SJCRH30 (cell line): ENCODE data around the gene TFR2. TPM values are rescaled to one million over a fixed set of nuclear protein-coding genes. Genes with fewer than 3 reads are reported as not detected.

Experiments used
- DNase-seq, 2 experiments: peaks; one replicate each; pipeline ENCODE4 v3.0.0-alpha.2; 2015 to 2020
- H3K27ac ChIP-seq: fragments of 250-450 bp; sonication (Bioruptor Pico); 2 replicates; pipeline ENCODE4 v1.5.1; 2020; ENCODE audit warnings: mild to moderate bottlenecking, moderate library complexity
- H3K27me3 ChIP-seq: fragments of 250-450 bp; sonication (Bioruptor Pico); 2 replicates; pipeline ENCODE4 v1.5.1; 2020; ENCODE audit warnings: mild to moderate bottlenecking, moderate library complexity
- H3K36me3 ChIP-seq: fragments of 250-450 bp; sonication (Bioruptor Pico); 2 replicates; pipeline ENCODE4 v1.5.1; 2020; ENCODE audit warnings: mild to moderate bottlenecking, moderate library complexity
- H3K4me1 ChIP-seq: fragments of 250-450 bp; sonication (Bioruptor Pico); 2 replicates; pipeline ENCODE4 v1.5.1; 2020; ENCODE audit warnings: mild to moderate bottlenecking, moderate library complexity
- H3K4me3 ChIP-seq: fragments of 250-450 bp; sonication (Bioruptor Pico); 2 replicates; pipeline ENCODE4 v1.5.1; 2020; ENCODE audit warnings: mild to moderate bottlenecking, moderate library complexity
- H3K9me3 ChIP-seq: fragments of 250-450 bp; sonication (Bioruptor Pico); replicated peaks from 2 replicates; pipeline ENCODE4 v1.5.1; 2020; ENCODE audit warnings: mild to moderate bottlenecking, moderate library complexity
- total RNA-seq: library from RNA; depleted of rRNA; stranded (reverse); fragments of >200 nt; shearing (Covaris generic); gene quantifications from 2 replicates; pipeline ENCODE4 v1.2.3, GENCODE V29; 2014; rRNA removed

TFR2 gene
- total RNA-seq, result not detected in 2 replicates

DNA sequence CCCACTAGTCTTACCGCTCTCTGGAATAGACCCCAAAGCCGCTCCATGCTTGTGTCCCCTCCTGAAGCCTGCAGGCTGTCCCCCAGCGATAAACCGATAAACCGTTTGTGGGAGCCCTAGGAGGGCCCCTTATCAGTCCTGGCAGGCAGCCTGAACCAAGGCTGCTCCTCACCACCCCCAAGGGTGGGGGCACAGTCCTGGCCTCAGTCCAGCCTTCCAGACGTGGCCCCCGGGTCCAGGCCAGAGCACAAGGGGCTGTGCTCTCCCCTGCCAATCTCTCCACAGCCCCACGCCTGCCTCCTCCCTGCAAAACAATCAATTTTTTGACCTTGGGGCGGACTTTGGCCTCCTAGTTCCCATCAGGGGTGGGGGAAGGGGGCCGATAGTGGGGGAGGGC, at the start of gene TFR2:
Gene TFR2, minus strand, starts transcription at position 90 of the 397 bp plus-strand sequence. Its CDS starts 43 bp downstream, at position 47.
- Histone ChIP-seq H3K9me3 (no peaks in the 10 kb centered on the region), H3K27ac (no peak within 1 kb of the TSS), H3K4me1 (no peaks in the 10 kb centered on the region), H3K4me3 (no peak within 1 kb of the TSS), H3K36me3 (no peaks in the 10 kb centered on the region), H3K27me3 (peaks cover 23% of the 10 kb centered on the region; the same call in 1 of the 2 replicates)
- no peak for DNase-seq

DNA sequence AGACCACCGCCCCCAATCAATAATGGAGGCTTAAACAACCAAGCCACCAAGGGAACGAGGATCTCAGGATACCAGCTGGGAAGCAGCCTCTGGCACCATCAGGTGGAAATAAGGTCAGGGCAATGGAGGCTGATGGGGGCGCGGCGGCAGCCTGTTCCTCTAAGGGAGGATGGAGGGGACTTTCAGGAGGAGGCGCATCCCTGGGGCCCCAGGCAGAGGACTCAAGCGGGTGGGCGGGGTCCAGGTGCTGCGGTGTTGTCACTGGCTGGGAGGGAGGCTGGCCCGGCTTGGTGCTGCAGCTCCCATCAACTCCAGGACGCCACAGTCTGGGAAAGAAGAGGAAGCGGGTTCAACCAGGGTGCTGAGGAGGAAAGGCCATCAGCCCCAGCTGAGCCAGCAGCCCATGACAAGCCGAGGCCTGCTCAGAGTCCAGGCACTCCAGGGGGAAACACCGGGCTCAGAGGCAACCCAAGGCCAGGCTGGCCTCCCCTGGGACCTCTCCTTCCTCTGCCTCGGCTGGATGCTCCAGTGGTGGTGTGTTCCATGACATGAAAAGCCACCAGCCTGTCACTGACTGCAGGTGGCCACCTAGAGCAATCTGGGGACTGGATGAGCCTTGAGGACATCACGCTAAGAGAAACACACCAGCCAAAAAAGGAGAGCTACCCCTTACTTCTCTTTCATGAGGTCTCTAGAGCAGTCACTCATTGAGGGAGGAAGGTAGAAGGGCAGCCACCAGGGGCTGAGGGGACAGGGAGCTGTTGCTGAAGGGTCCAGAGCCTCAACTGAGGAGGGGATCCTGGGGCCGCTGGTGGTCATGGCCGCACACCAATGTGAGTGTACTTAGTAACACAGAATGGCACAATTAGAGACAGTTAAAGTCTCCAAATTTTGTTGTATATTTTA, 48.1 kb upstream of the TFR2 start:
- Histone ChIP-seq H3K27ac (no peak overlapping the region), H3K36me3 (peaks cover 40% of the 10 kb centered on the region), H3K27me3 (no peaks in the 10 kb centered on the region), H3K4me1 (peaks cover 5% of the 10 kb centered on the region; the same call in 1 of the 2 replicates), H3K4me3 (no peak overlapping the region), H3K9me3 (no peaks in the 10 kb centered on the region)
- DNase-seq, result no peak

DNA sequence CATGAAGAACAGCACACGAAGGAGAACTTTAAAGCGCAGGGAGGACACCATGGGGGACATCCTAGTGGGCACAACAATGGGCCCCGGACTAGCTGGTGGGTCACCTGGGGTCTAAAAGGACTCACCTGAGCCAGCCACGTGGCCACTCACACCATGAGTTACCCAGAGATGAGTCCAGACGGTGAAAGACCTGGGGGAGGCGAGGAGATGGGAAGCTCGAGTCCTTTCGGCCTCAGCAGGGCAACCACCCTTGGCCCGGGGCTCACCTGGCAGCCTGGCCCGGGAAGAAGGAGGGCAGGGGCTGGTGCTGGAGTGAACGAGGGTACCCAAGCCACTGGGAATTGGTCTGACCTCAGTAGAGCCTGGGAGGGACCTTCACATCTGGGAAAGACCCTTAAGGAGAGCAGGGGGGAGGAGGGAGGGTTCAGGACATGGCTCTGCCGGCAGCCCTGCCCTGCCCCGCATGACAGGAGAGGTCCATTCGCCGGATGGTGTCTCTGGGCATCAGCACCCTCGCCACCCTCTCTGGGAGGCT, 47.0 kb upstream of the TFR2 start:
- H3K36me3 ChIP-seq, result peaks cover 44% of the 10 kb centered on the region
- H3K27me3 ChIP-seq, result no peaks in the 10 kb centered on the region
- no peaks in the 10 kb centered on the region for H3K9me3 ChIP-seq
- DNase-seq, result no peak
- H3K4me3 ChIP-seq, result no peak overlapping the region
- H3K4me1 ChIP-seq, result peaks cover 5% of the 10 kb centered on the region; the same call in 1 of the 2 replicates
- H3K27ac ChIP-seq, result no peak overlapping the region

DNA sequence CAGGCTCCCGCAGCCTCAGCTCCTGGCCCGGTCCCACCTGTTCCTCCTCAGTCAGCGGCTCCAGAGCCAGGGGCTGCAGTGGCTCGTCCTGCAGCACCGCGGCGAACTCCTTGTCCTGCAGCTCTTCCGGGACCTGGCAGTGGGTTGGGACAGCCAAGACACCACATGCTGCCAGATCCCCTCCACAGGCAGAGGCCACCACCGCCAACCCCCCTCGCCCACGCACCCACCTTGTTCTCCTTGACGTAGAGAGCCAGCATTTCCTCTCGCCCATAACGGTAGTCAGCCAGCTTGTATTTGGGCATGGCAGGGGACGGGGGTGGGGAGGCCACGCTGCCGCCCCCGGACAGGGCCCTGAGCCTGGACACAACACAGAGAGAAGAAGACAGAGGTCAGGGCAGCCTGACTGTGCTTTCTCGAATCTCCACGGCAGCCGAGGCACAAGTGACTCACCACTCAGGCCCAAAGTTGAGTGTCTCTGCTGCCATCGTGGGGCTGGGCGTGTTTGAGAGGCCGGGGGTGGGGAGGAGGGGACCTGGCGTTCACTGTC, 46.5 kb upstream of the TFR2 start:
- no peak for DNase-seq
- Histone ChIP-seq H3K27ac (no peak overlapping the region), H3K9me3 (no peaks in the 10 kb centered on the region), H3K4me1 (peaks cover 4% of the 10 kb centered on the region; the same call in 1 of the 2 replicates), H3K27me3 (no peaks in the 10 kb centered on the region), H3K4me3 (no peak overlapping the region), H3K36me3 (peaks cover 50% of the 10 kb centered on the region)

DNA sequence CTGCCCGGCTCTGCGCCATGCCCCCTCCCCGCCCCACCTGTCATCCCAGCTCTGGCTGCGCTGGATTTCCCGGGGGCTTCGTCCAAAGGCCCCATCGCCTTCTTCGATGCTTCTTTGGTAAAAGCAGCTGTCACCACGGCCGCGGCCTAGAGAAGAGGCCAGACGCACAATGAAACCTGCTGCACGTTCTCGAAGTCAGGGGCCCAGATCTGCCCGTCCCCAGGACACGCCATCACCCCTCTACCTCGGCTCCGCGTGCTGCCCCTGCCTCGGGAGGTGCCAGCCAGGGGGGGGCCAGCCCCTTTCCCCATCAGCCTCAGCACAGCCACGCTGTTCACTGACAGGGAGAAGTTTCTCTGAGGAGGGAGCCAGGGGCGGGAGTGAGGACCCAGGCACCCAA, 45.9 kb upstream of the TFR2 start:
- Histone ChIP-seq H3K27me3 (no peaks in the 10 kb centered on the region), H3K4me1 (no peaks in the 10 kb centered on the region), H3K27ac (no peak overlapping the region), H3K4me3 (no peak overlapping the region), H3K36me3 (peaks cover 56% of the 10 kb centered on the region), H3K9me3 (no peaks in the 10 kb centered on the region)
- no peak for DNase-seq

DNA sequence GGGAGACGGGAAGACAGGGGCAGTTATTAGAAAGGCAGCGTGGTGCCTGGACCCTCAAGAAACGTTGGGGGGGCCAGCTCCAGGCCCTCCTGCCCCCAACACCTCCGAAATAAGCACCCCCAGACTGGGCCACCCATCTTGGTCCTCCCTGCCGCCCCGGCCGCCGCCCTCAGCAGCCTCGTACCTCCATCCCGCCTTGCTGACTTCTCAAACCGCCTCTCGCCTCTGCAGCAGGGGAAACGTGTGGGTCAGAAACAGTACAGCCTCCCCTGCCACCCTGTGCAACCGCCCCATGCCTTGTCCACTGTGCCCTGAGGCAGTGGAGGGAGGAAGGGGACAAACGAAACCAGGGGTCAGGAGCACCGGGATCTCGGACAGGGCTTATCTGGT, 45.5 kb upstream of the TFR2 start:
- Histone ChIP-seq H3K4me1 (no peaks in the 10 kb centered on the region), H3K9me3 (no peaks in the 10 kb centered on the region), H3K4me3 (no peak overlapping the region), H3K36me3 (peaks cover 60% of the 10 kb centered on the region), H3K27me3 (no peaks in the 10 kb centered on the region), H3K27ac (no peak overlapping the region)
- DNase-seq, result no peak

DNA sequence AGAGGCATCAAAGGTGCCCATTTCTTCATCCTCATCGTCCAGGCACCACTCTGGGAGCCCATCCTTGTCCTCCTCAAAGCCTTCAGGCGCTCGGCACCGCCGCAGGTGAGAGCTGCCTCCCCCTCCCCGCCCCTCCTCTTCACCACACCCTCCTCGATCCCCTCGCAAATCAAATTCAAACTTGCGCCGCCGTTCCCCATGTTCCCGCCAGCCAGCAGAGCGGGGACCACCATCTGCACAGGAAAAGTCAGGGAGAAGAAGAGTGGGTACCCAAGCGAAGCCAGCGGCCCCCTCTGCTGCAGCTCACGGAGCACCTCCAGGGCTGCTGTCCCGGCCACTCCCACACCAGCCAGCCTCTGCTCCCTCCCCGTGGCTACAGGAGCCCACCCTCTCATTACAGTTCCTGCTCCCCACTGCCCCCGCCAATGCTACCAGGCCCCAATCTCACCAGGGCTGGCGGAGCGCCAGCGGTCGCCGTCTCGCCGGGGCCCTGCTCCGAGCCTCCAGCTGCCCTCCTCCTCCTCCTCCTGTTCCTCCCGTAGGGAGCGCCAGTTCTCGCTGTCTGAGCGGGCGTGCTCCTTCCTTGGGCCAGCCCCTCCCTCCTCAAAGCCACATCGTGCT, 45.0 kb upstream of the TFR2 start:
- peaks cover 63% of the 10 kb centered on the region for H3K36me3 ChIP-seq
- no peaks in the 10 kb centered on the region for H3K27me3 ChIP-seq
- DNase-seq, result no peak
- H3K27ac ChIP-seq, result no peak overlapping the region
- H3K9me3 ChIP-seq, result no peaks in the 10 kb centered on the region
- H3K4me3 ChIP-seq, result no peak overlapping the region
- H3K4me1 ChIP-seq, result no peaks in the 10 kb centered on the region

DNA sequence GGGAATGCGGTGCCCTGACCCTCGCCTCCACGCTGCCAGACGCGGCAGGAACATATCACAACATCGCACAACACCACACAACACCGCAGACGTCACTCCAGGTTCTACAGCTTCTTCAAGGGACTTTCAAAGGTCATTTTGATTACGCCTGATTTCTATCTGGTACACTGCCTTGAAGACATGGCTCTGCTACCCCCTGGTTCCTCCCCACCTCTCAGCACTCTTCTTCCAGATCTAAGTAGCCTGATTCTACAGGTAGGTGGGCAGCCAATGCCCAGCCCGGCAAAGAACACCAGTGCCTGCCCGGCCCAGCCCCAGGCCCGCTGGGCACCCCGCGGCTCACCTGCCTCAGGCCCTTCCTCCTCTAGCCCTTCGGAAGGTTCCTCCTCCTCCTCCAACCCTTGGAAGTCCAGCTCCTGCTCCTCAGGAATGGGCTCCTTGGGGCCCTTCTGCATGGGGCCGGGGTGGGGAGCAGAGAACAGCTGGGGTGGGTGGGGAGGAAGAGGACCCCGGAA, 44.3 kb upstream of the TFR2 start:
- Histone ChIP-seq H3K27ac (no peak overlapping the region), H3K4me1 (no peaks in the 10 kb centered on the region), H3K36me3 (peaks cover 68% of the 10 kb centered on the region), H3K27me3 (no peaks in the 10 kb centered on the region), H3K4me3 (no peak overlapping the region), H3K9me3 (no peaks in the 10 kb centered on the region)
- DNase-seq, result no peak

DNA sequence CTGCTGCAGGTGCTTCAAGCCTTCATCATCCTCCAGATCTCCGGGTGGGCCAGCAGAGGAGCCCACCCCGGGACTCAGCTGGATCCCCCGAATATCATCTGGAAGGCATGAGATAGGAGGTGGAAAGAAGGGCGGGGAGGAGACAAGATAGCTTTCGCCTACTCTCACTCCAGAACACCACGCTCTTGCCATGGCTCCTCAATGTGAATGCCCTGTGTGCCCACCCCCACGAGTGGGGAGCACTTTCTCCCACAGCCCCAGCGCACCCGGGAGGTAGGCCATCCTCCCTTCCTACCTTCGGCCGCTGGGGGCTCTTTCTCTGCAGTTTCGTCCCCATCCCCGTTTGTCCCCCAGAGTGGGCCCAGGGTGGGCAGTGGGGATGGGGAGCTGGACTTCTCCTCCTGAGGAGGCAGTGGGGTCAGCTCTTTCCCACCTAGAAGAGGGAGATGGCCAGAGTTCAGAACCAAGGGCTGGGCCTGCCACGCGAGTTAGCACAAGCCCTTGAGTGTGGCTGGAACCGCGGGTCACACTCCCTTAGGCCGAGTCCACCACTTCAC, 43.8 kb upstream of the TFR2 start:
- Histone ChIP-seq H3K36me3 (peaks cover 73% of the 10 kb centered on the region), H3K4me1 (no peaks in the 10 kb centered on the region), H3K9me3 (no peaks in the 10 kb centered on the region), H3K27ac (no peak overlapping the region), H3K27me3 (no peaks in the 10 kb centered on the region), H3K4me3 (no peak overlapping the region)
- no peak for DNase-seq

DNA sequence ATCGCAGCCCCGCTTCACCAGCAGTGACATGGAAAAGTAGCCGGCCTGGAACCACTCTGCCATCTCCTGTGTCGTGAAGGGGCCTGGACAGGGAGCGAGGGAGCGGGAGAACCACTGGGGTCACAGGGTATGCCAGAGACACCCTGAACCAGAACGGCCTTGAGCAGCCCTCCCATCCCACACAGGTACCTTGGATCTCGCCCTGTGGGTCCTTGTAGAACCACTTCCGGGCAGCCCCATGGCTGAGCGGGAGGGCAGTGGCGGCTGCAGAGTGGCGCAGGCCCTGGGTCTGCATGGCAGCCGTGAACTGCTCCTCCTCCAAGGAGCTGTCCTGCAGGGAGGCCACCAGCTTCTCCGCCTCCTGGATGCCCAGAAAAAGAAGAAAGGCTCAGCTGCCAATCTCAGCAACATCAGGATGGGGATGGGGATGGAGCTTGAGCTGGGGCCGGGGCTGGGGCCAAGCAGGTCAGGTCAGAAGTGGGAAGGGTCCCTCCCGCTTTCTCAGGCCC, 43.2 kb upstream of the TFR2 start:
- DNase-seq, result no peak

DNA sequence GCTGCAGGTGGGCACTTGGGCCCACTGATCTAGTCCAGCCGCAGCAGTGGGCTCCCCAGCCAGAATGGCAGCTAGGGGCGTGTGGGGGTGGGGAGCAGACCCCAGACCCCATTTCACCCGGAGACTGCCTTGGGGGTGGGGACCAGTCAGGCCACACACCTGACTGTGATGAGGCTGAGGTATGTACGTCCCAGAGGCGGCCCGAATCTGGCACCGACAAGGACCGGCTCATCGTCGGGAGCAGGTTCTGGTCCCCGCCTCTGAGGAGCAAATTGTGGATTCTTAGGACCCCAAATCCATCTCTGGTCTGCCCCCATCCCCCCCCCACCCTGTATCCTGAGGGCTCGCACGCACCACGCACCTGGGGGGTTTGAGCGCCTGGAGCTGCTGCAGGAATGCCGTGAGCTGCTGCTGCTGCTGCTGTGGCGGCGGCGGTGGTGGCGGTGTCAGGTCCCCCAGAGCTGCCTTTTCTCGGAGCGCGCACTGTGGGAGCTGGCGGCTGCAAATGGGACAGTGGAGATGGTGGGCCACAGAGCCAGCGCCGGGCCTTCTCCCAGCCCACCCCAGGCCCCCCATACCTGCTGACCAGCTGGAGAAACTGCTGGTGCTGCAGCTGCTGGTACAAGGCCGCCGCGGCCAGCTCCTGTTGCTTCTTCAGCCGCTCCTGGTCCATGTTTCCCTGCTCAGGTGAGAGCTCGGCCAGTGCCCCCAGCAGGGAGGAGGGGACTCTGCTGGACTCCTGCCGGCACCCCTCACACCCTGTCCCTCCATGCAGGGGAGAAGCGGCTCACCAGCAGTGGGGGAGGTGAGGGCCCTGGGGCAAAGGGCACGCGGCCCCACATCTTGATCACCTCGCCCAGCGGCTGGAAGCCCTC, 42.5 kb upstream of the TFR2 start:
- no peaks in the 10 kb centered on the region for H3K9me3 ChIP-seq
- no peak overlapping the region for H3K4me3 ChIP-seq
- H3K27ac ChIP-seq, result no peak overlapping the region
- no peaks in the 10 kb centered on the region for H3K27me3 ChIP-seq
- peaks cover 76% of the 10 kb centered on the region for H3K36me3 ChIP-seq
- DNase-seq, result no peak
- H3K4me1 ChIP-seq, result no peaks in the 10 kb centered on the region

More for the DNA sequence above, 43.2 kb upstream of the TFR2 start:
- no peaks in the 10 kb centered on the region for H3K4me1 ChIP-seq
- no peak overlapping the region for H3K4me3 ChIP-seq
- H3K36me3 ChIP-seq, result peaks cover 73% of the 10 kb centered on the region
- no peaks in the 10 kb centered on the region for H3K27me3 ChIP-seq
- no peaks in the 10 kb centered on the region for H3K9me3 ChIP-seq
- no peak overlapping the region for H3K27ac ChIP-seq

DNA sequence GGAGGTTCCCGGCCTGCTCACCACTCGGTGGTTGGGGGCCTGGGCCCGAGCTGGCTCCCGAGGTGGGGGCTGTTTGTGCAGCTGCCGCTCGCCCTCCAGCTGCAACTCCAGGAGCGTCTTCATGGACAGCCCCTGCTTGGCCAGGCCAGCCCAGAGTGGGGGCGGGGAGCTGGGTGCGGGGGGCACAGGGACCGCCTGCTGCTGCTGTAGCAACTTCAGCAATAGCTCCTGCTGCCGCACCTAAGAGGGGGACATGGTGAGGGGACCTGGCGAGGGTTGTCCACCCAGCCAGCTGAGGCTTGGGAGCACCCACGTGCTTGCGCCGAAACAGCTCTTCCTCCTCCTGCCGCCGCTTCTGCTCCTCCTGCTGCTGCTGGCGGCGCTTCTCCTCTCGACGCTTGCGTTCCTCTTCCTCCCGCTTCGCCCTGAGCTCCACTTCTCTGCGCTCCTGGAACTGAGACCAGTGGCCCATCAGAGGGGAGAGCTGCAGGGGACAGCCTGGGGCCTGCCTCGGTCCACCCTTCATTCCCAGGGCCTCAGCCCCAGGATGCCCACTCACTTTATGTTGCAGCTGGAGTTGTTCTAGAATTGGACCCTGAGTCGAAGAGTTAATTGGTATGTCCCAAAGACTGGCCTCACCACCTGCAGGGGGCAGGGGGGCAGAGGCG, 41.8 kb upstream of the TFR2 start:
- Histone ChIP-seq H3K36me3 (peaks cover 76% of the 10 kb centered on the region), H3K27me3 (no peaks in the 10 kb centered on the region), H3K27ac (no peak overlapping the region), H3K9me3 (no peaks in the 10 kb centered on the region), H3K4me1 (no peaks in the 10 kb centered on the region), H3K4me3 (no peak overlapping the region)
- DNase-seq, result no peak

DNA sequence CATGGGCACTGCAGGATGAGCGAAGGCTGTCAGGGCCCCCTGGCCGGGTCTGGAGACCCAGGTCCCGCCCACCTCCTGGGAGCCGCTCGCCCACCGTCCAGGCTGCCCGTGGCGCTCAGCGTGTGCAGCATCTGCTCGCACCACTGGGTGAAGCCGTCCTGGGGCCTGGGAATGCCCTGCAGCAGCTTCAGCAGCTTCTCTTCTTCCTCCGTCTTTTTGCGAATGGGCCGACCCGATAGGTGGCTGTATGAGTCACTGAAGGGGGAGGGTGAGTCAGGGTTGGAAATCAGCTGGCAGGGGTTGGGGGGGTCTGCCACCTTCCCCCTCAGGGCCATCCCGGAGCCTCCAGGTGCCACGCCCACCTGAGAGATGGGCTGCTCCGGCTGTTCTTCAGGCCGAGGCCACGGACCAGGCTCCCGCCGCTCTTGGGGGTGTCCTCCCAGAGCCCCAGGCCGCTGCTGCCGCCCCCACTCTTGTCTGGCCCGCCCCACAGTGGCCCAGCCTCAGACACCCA, 40.9 kb upstream of the TFR2 start:
- Histone ChIP-seq H3K4me3 (no peak overlapping the region), H3K27ac (no peak overlapping the region), H3K9me3 (no peaks in the 10 kb centered on the region), H3K4me1 (no peaks in the 10 kb centered on the region), H3K27me3 (no peaks in the 10 kb centered on the region), H3K36me3 (peaks cover 77% of the 10 kb centered on the region)
- DNase-seq, result no peak
